Measurements from ENCODE around the gene BACE1. TPM values are rescaled to one million over a fixed set of nuclear protein-coding genes. Genes with fewer than 3 reads are reported as not detected.

The BACE1 gene
- total RNA-seq, 1 donor from 2014 or later = 8.2 TPM

DNA sequence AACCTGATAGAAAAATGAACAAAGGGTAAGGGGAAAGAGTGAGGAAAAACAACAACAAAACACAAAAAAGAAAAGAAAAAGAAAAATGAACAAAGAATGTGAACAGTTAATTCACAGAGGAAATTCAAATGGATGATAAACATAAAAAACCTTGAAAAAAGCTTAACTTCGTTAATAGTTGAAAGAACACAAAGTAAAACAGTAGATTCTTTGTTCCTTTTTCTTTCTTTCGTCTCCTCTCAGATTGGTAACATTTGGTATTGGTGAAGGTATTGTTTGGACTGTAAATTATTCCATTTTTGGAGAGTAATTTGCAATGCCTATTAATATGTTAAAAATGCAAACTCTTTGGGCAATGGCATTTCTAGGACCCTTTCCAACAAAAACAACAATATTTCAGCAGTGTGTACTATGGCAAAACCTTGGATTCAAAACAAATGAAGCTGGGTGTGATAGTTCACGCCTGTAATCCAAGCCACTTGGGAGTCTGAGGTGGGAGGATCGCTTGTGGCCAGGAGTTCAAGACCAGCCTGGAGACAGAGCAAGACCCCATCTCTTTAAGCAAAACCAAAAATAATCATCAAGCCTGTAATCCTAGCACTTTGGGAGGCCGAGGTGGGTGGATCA, 3.3 kb upstream of the BACE1 start:
- Mint-ChIP-seq H3K4me3 (no peak overlapping the region), H3K27ac (no peak overlapping the region), H3K9me3 (no peaks in the 10 kb centered on the region), H3K36me3 (peaks cover 1% of the 10 kb centered on the region), H3K27me3 (ENCODE audit: insufficient read depth, low read depth) (peaks cover 2% of the 10 kb centered on the region), H3K4me1 (peaks cover 16% of the 10 kb centered on the region)
- no peak overlapping the region for H2AFZ ChIP-seq (replicated peaks)
- no peaks in the 10 kb centered on the region for H3K79me2 ChIP-seq (ENCODE audit: low read depth)
- H3F3A ChIP-seq (ENCODE audit: low read depth) = no peaks in the 10 kb centered on the region
- DNase-seq (ENCODE audit: low spot score) = no peak
- H3K4me2 ChIP-seq = no peak overlapping the region
- no peak overlapping the region for H3K27ac ChIP-seq
- H3K27me3 ChIP-seq = no peaks in the 10 kb centered on the region
- H3K4me3 ChIP-seq = no peak overlapping the region
- no peak overlapping the region for H3K9ac ChIP-seq
- peaks cover 18% of the 10 kb centered on the region for H3K4me1 ChIP-seq
- no peak for TF ChIP-seq CTCF (IDR thresholded peaks at IDR 0.05)
- no peak for TF ChIP-seq EZH2phosphoT487 (IDR thresholded peaks at IDR 0.05)
- TF ChIP-seq EZH2 (IDR thresholded peaks at IDR 0.05) = no peak
- H3K9me3 ChIP-seq (ENCODE audit: low read depth) = no peaks in the 10 kb centered on the region
- H4K20me1 ChIP-seq (ENCODE audit: low read depth) = no peaks in the 10 kb centered on the region
- no peaks in the 10 kb centered on the region for H3K36me3 ChIP-seq

DNA sequence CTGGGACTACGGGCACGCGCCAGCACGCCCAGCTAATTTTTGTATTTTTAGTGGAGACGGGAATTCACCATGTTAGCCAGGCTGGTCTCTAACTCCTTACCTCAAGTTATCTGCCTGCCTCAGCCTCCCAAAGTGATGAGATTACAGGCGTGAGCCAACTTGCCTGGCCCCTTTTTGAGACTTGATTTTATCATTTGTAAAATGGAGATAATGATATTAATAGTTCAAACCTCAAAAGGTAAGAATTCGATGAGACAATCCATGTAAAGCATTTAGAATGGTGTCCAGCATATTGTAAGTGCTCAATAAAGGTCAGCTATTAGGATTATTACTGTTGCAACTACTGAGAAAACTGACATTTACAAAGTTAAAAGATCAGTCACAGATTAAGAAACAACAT, 2.7 kb upstream of the BACE1 start:
- no peaks in the 10 kb centered on the region for H3F3A ChIP-seq (ENCODE audit: low read depth)
- no peak for DNase-seq (ENCODE audit: low spot score)
- no peaks in the 10 kb centered on the region for H3K9me3 ChIP-seq (ENCODE audit: low read depth)
- H3K9ac ChIP-seq = no peak overlapping the region
- no peak overlapping the region for H3K4me2 ChIP-seq
- H4K20me1 ChIP-seq (ENCODE audit: low read depth) = no peaks in the 10 kb centered on the region
- Mint-ChIP-seq H3K4me1 (peaks cover 17% of the 10 kb centered on the region), H3K4me3 (no peak overlapping the region), H3K27me3 (ENCODE audit: insufficient read depth, low read depth) (peaks cover 2% of the 10 kb centered on the region), H3K27ac (no peak overlapping the region), H3K36me3 (peaks cover 1% of the 10 kb centered on the region), H3K9me3 (no peaks in the 10 kb centered on the region)
- H3K4me1 ChIP-seq = peaks cover 18% of the 10 kb centered on the region
- H3K27ac ChIP-seq = no peak overlapping the region
- no peak overlapping the region for H2AFZ ChIP-seq (replicated peaks)
- H3K27me3 ChIP-seq = no peaks in the 10 kb centered on the region
- H3K4me3 ChIP-seq = no peak overlapping the region
- no peak for TF ChIP-seq EZH2phosphoT487 (IDR thresholded peaks at IDR 0.05)
- no peak for TF ChIP-seq EZH2 (IDR thresholded peaks at IDR 0.05)
- TF ChIP-seq CTCF (IDR thresholded peaks at IDR 0.05) = no peak
- H3K79me2 ChIP-seq (ENCODE audit: low read depth) = no peaks in the 10 kb centered on the region
- no peaks in the 10 kb centered on the region for H3K36me3 ChIP-seq

GRCh38 chr11:117315285-117316196, 515 bp downstream of the BACE1 start:
- no peaks in the 10 kb centered on the region for H3K36me3 ChIP-seq
- H2AFZ ChIP-seq (replicated peaks) = peak overlapping the region; percentile 100
- Mint-ChIP-seq H3K4me3 (peak overlapping the region; percentile 89), H3K27me3 (ENCODE audit: insufficient read depth, low read depth) (peaks cover 5% of the 10 kb centered on the region), H3K9me3 (no peaks in the 10 kb centered on the region), H3K27ac (no peak overlapping the region), H3K4me1 (peaks cover 17% of the 10 kb centered on the region), H3K36me3 (no peaks in the 10 kb centered on the region)
- peaks cover 18% of the 10 kb centered on the region for H3K4me1 ChIP-seq
- peak overlapping the region; percentile 25 for H3K9ac ChIP-seq
- no peaks in the 10 kb centered on the region for H3F3A ChIP-seq (ENCODE audit: low read depth)
- no peaks in the 10 kb centered on the region for H3K79me2 ChIP-seq (ENCODE audit: low read depth)
- no peak for DNase-seq (ENCODE audit: low spot score)
- no peak overlapping the region for H3K27ac ChIP-seq
- peak overlapping the region; percentile 79 for H3K4me3 ChIP-seq
- H3K9me3 ChIP-seq (ENCODE audit: low read depth) = no peaks in the 10 kb centered on the region
- peak overlapping the region; percentile 96 for H3K4me2 ChIP-seq
- H3K27me3 ChIP-seq = no peaks in the 10 kb centered on the region
- no peaks in the 10 kb centered on the region for H4K20me1 ChIP-seq (ENCODE audit: low read depth)
- TF ChIP-seq EZH2phosphoT487 (IDR thresholded peaks at IDR 0.05) (no peak), EZH2 (IDR thresholded peaks at IDR 0.05) (no peak), CTCF (IDR thresholded peaks at IDR 0.05) (no peak)

Data from neural progenitor cell (in vitro differentiated cells).